Liver (tissue), 3 donors: ENCODE results near the gene COL21A1.

Experiments used
- ATF3 ChIP-seq: IDR thresholded peaks from 2 replicates; pipeline ENCODE4 v1.6.1; 2016; ENCODE audit warnings: antibody characterized with exemption
- CTCF ChIP-seq: fragments of 150-350 bp; IDR thresholded peaks from 2 replicates; pipeline ENCODE4 v1.5.1; 2017; ENCODE audit warnings: improper control_type of control experiment, low read depth, low read length; ENCODE audit not compliant: missing input control
- EGR1 ChIP-seq, 2 donors: IDR thresholded peaks; 2 replicates each; pipeline ENCODE4 v1.6.1; 2016 to 2018; ENCODE audit warnings: antibody characterized with exemption in 2 of 2, low read depth in 2 of 2
- FOXA1 ChIP-seq: IDR thresholded peaks from 2 replicates; pipeline ENCODE4 v1.6.1; 2016; ENCODE audit warnings: antibody characterized with exemption
- HNF4G ChIP-seq: IDR thresholded peaks from 2 replicates; pipeline ENCODE4 v1.6.1; 2016; ENCODE audit warnings: antibody characterized with exemption
- JUND ChIP-seq, 2 donors: IDR thresholded peaks; 2 replicates each; pipeline ENCODE4 v1.6.1; 2016; ENCODE audit warnings: antibody characterized with exemption in 2 of 2
- MAX ChIP-seq: IDR thresholded peaks from 2 replicates; pipeline ENCODE4 v1.6.1; 2016; ENCODE audit warnings: antibody characterized with exemption
- NR2F2 ChIP-seq: IDR thresholded peaks from 2 replicates; pipeline ENCODE4 v1.6.1; 2016; ENCODE audit warnings: antibody characterized with exemption
- RAD21 ChIP-seq, 2 donors: IDR thresholded peaks; 2 replicates each; pipeline ENCODE4 v1.6.1; 2016; ENCODE audit warnings: antibody characterized with exemption in 2 of 2, mild to moderate bottlenecking in 2 of 2
- REST ChIP-seq: IDR thresholded peaks from 2 replicates; pipeline ENCODE4 v1.6.1; 2016; ENCODE audit warnings: antibody characterized with exemption, mild to moderate bottlenecking
- RXRA ChIP-seq, 2 donors: IDR thresholded peaks; 2 replicates each; pipeline ENCODE4 v1.6.1; 2017 to 2018; ENCODE audit warnings: antibody characterized with exemption in 2 of 2, mild to moderate bottlenecking in 1 of 2
- SP1 ChIP-seq: IDR thresholded peaks from 2 replicates; pipeline ENCODE4 v1.6.1; 2018; ENCODE audit warnings: antibody characterized with exemption, mild to moderate bottlenecking
- TAF1 ChIP-seq: conservative IDR thresholded peaks from 2 replicates; pipeline ENCODE4 v1.6.1; 2016; ENCODE audit warnings: antibody characterized with exemption, mild to moderate bottlenecking
- YY1 ChIP-seq: IDR thresholded peaks from 2 replicates; pipeline ENCODE4 v1.6.1; 2016; ENCODE audit warnings: antibody characterized with exemption, mild to moderate bottlenecking
- donor health status: healthy.
- donor health status: healthy.

- TF ChIP-seq SP1 = no peak
- TF ChIP-seq CTCF = no peak
- no peak for TF ChIP-seq RAD21 (IDR thresholded peaks at IDR 0.05)
- TF ChIP-seq YY1 = no peak
- TF ChIP-seq MAX = no peak
- no peak for TF ChIP-seq HNF4G
- TF ChIP-seq RXRA (IDR thresholded peaks at IDR 0.05) = no peak
- no peak for TF ChIP-seq JUND (IDR thresholded peaks at IDR 0.05)
- TF ChIP-seq EGR1 (IDR thresholded peaks at IDR 0.05; ENCODE audit: low read depth in 2 of 2) = no peak
- no peak for TF ChIP-seq REST
- no peak for TF ChIP-seq TAF1
- no peak for TF ChIP-seq FOXA1
- no peak for TF ChIP-seq NR2F2
- no peak for TF ChIP-seq ATF3
These were observed 214.0 kb downstream of the COL21A1 start for GRCh38 chr6:56033401-56033800.
